RWPE1 (cell line): ENCODE data around the gene LHX2.

ENCODE experiments used
- CTCF ChIA-PET: fragments of 350-600 bp; sonication (Branson Sonifier 250); formaldehyde crosslinking; extraction: SDS; loops from one replicate; lab custom pipeline; 2021; lab: Yijun Ruan, JAX
- POLR2A ChIA-PET: fragments of 400-600 bp; formaldehyde crosslinking; extraction: SDS; loops from one replicate; lab custom pipeline; 2020; ENCODE audit warnings: antibody characterized with exemption; ENCODE audit not compliant: low non-redundant PET; lab: Yijun Ruan, JAX
- DNase-seq: peaks from one replicate; pipeline ENCODE4 v3.0.0; 2012; ENCODE audit warnings: low spot score
- H3K27ac ChIP-seq: fragments of 450-650 bp; 2 replicates; pipeline ENCODE4 v1.5.1; 2017
- TF ChIP-seq, protein P1 (sequence below): fragments of 450-650 bp; conservative IDR thresholded peaks from 2 replicates; pipeline ENCODE4 v1.5.1; 2017; ENCODE audit warnings: low read depth, mild to moderate bottlenecking

The LHX2 gene

DNA sequence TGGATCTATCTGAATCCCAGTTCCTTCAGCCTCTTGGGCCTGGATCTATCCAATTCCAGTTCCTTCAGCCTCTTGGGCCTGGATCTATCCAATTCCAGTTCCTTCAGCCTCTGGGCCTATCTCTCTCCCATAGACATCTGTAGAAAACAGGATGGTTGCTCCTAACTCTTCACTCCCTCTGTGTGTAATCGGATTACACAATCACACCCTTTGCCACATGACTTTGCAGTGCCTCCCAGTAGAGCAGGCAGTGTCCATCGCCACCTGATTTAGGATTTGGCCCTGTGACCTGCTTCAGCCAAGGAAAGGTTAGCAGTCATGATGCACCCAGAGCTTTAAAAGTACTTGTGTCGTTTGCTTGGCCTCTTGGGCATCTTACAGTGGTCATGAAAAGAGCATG, 56.7 kb downstream of the LHX2 start:
- no peak overlapping the region for H3K27ac ChIP-seq
- DNase-seq: no peak
- ChIA-PET POLR2A (no interaction called here), CTCF (no interaction called here)
- TF ChIP-seq, protein P1, sequence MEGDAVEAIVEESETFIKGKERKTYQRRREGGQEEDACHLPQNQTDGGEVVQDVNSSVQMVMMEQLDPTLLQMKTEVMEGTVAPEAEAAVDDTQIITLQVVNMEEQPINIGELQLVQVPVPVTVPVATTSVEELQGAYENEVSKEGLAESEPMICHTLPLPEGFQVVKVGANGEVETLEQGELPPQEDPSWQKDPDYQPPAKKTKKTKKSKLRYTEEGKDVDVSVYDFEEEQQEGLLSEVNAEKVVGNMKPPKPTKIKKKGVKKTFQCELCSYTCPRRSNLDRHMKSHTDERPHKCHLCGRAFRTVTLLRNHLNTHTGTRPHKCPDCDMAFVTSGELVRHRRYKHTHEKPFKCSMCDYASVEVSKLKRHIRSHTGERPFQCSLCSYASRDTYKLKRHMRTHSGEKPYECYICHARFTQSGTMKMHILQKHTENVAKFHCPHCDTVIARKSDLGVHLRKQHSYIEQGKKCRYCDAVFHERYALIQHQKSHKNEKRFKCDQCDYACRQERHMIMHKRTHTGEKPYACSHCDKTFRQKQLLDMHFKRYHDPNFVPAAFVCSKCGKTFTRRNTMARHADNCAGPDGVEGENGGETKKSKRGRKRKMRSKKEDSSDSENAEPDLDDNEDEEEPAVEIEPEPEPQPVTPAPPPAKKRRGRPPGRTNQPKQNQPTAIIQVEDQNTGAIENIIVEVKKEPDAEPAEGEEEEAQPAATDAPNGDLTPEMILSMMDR: no peak

DNA sequence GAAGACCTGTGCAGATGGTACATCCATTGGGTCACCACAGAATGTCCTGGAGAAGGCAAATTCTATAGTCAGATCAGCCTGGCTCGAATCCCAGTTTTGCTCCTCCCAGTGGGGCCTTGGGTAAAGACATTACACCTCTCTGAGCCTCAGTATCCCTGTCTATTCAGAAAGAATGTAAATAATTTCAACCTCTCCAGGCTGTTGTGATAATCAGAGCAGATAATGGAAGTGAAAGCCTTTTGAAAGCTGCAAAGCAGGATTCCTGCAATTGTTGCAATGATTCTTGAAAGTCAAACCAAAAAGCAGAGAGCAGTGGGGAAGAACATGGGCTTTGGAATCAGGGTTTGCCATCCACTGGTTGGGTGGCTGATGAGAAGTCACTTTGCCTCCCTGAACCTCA, 63.2 kb downstream of the LHX2 start:
- no peak for DNase-seq
- H3K27ac ChIP-seq: no peak overlapping the region
- ChIA-PET CTCF (no interaction called here), POLR2A (no interaction called here)
- TF ChIP-seq, protein P1: no peak

DNA sequence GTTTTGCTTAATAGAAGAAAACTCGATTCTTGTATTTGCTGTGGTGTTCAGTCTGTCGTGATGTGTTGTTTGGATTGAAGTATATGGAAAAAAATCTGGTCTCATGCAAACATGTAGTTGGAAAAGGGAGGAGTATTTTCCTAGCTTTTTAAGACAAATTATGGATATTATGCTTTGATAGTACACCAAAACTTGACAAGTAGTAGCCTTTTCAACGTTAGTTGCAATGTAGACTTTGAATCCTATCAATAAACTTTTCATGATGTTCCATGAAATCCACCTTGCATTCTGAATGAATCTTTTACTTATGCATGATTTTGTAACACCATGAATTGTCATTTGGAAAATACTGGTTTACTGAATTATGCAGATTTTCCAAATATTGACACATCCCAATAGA, 64.2 kb downstream of the LHX2 start:
- ChIA-PET CTCF (no interaction called here), POLR2A (no interaction called here)
- no peak for DNase-seq
- TF ChIP-seq, protein P1: no peak
- H3K27ac ChIP-seq: no peak overlapping the region

DNA sequence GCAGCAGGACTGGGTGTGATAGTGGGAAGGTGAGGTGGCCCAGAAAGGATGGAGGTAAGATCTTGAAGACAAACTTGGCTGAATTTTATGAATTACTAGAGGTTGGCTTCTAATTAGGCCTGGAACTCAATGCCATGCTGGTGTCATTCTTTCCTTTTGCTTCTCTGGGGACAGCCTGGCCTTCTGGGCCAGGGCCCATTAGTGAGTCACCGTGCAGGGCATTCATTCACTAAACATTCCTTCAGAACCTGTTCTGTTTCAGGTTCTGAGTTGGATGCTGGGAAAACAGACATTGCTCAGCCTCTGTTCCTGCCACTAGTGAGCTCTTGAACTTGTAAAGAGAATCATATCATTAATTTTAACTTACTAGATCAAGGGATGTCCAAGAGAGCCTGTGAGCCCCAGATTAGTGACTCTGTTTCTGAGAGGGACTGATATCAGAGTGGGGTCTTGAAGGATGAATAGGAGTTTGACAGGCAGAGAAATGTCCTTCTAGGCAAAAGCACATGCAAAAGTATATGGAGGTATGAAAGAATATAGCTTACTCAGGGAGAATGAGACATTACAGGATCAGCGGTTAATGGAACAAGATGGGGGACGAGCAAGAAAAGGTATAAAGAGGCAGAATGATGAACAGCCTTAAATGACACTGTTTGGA, 66.5 kb downstream of the LHX2 start:
- TF ChIP-seq, protein P1: no peak
- DNase-seq: peak; percentile 69
- CTCF ChIA-PET: interaction anchor here (0.8 to 1.9 kb wide), 3 partner anchors 37 to 49 kb away, joined by 3 to 6 read pairs (median 3); no protein-coding TSS in a partner anchor
- peak overlapping the region; percentile 66 for H3K27ac ChIP-seq
- POLR2A ChIA-PET: no interaction called here

DNA sequence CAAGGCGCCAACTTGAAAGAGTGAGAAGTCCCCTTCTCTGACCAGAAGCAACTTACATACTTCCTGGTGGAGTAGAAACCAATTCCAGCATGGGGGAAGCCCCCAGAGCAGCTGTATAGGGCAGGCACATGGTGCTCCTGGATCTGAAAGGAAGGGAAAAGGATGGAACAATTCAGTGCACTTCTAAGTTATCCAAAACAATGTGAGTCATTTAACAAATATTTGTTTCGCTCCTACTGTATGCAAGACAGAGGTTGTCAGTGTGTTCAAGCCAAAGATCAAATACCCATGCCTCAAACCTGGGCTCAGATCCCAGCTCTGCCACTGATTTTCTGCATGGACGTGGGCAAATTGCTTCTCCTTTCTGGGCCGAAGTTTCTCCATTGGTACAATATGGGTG, 67.1 kb downstream of the LHX2 start:
- TF ChIP-seq, protein P1: no peak
- no peak overlapping the region for H3K27ac ChIP-seq
- POLR2A ChIA-PET: no interaction called here
- peak; percentile 51 for DNase-seq
- CTCF ChIA-PET: interaction anchor here (1.1 to 1.9 kb wide), 2 partner anchors 38 to 48 kb away, joined by 3 to 6 read pairs; no protein-coding TSS in a partner anchor

DNA sequence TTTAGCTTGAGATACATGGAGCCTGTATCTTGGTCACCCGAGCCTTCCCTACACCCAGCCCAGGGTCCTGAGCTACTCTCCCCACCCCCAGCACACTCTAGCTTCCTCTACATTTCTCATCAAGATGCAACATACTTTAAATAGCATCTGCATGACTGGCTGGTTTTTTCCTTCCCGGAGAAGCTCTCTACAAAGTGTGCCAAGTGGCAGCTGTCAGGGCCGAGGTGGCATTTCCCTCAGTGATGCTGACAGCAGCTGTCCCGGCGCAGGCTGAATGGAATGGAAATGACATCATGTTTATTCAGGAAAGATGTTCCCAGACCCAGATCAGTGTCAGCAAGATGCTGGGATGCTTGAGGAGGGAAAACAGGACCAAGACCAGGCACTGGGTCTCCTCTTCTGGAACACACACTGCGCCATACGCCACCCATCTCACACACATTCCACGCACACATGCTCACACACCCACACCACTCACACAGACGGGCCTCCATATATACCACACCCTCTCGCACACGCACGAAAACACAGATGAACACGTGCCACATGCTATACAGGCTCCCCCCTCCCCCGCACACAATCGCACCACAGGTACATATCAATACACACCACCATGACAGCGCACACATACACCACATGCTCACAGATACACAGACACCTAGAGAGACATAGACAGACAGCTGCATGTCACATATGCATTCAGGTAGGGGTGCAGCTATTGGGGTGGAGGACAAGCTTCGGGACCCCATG, 67.8 kb downstream of the LHX2 start:
- no peak overlapping the region for H3K27ac ChIP-seq
- ChIA-PET POLR2A (no interaction called here), CTCF (interaction anchor here (1.1 to 1.9 kb wide), 2 partner anchors 38 to 47 kb away, joined by 3 to 6 read pairs; no protein-coding TSS in a partner anchor)
- TF ChIP-seq, protein P1: no peak
- peak; percentile 52 for DNase-seq
